Measurements from ENCODE around the gene DYRK1A. TPM values are rescaled to one million over a fixed set of nuclear protein-coding genes. Genes with fewer than 3 reads are reported as not detected.
"Not testable (repeated sequence)": the region's sequence is repeated elsewhere in the genome, so short reads cannot be mapped to it uniquely, and the experiment has no call there.

DYRK1A gene
- polyA plus RNA-seq, 1 donor = 48.3 TPM

GRCh38 chr21:37534431-37534830 is 167.9 kb downstream of the DYRK1A start:
- no peak overlapping the region for H3K4me3 ChIP-seq (ENCODE audit: low read length)
- H3K36me3 ChIP-seq (ENCODE audit: control insufficient read depth, insufficient read depth, low read length) = no peaks in the 10 kb centered on the region
- no peak for DNase-seq
- no CpG with 5 or more reads among the region's 3 CpGs for WGBS (ENCODE audit: insufficient coverage, low lambda C conversion rate)
- no peak overlapping the region for H3K27ac ChIP-seq (ENCODE audit: low read length)
- H3K9me3 ChIP-seq (ENCODE audit: control insufficient read depth, low read depth, low read length) = peaks cover 5% of the 10 kb centered on the region
- H3K4me1 ChIP-seq (ENCODE audit: control insufficient read depth, insufficient read depth, low read length) = no peaks in the 10 kb centered on the region
- H3K27me3 ChIP-seq (ENCODE audit: control insufficient read depth, insufficient read depth, low read length) = peaks cover 12% of the 10 kb centered on the region

GRCh38 chr21:37535130-37535529 is 168.6 kb downstream of the DYRK1A start:
- no peak for DNase-seq
- Histone ChIP-seq H3K4me1 (ENCODE audit: control insufficient read depth, insufficient read depth, low read length) (no peaks in the 10 kb centered on the region), H3K9me3 (ENCODE audit: control insufficient read depth, low read depth, low read length) (peaks cover 5% of the 10 kb centered on the region), H3K36me3 (ENCODE audit: control insufficient read depth, insufficient read depth, low read length) (no peaks in the 10 kb centered on the region), H3K27me3 (ENCODE audit: control insufficient read depth, insufficient read depth, low read length) (peaks cover 12% of the 10 kb centered on the region), H3K27ac (ENCODE audit: low read length) (no peak overlapping the region), H3K4me3 (ENCODE audit: low read length) (no peak overlapping the region)
- WGBS (ENCODE audit: insufficient coverage, low lambda C conversion rate) = no CpG with 5 or more reads among the region's 3 CpGs

- H3K27me3 ChIP-seq (ENCODE audit: control insufficient read depth, insufficient read depth, low read length) = peaks cover 10% of the 10 kb centered on the region
- no peaks in the 10 kb centered on the region for H3K36me3 ChIP-seq (ENCODE audit: control insufficient read depth, insufficient read depth, low read length)
- H3K4me3 ChIP-seq (ENCODE audit: low read length) = no peak overlapping the region
- no peak for DNase-seq
- H3K27ac ChIP-seq (ENCODE audit: low read length) = no peak overlapping the region
- no peaks in the 10 kb centered on the region for H3K4me1 ChIP-seq (ENCODE audit: control insufficient read depth, insufficient read depth, low read length)
- H3K9me3 ChIP-seq (ENCODE audit: control insufficient read depth, low read depth, low read length) = peaks cover 5% of the 10 kb centered on the region
- WGBS (ENCODE audit: insufficient coverage, low lambda C conversion rate) = no CpG with 5 or more reads among the region's 7 CpGs
These were observed 169.1 kb downstream of the DYRK1A start for GRCh38 chr21:37535672-37536071.

DNA sequence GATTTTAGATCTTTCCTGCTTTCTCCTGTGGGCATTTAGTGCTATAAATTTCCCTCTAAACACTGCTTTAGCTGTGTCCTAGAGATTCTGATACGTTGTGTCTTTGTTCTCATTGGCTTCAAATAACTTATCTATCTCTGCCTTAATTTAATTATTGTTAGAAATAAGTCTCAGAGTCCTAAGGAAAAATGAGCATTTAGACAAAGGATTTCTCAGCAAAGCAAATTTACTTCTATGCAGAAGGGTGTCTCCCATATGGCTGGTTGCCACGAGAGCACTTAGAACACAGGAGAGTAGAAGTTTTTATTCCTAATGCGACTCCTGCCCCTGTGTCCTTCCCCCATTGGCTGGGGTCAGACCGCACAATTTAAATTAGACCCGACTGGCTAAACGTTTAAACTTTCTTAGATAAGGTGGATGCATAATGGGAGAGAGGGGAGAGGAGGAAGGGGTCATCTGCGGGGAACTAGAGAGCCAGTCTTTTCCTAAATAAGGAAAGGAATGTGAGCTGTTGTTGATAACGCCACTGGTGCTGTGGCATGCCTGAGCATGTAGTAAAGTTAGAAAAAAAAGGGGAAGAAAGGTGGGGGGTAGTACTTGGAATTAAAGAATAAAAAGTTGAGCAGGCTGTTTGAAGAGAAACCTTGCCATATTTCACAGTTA is 170.2 kb downstream of the DYRK1A start:
- Histone ChIP-seq H3K4me3 (ENCODE audit: low read length) (no peak overlapping the region), H3K9me3 (ENCODE audit: control insufficient read depth, low read depth, low read length) (peaks cover 5% of the 10 kb centered on the region), H3K27me3 (ENCODE audit: control insufficient read depth, insufficient read depth, low read length) (peaks cover 2% of the 10 kb centered on the region), H3K36me3 (ENCODE audit: control insufficient read depth, insufficient read depth, low read length) (no peaks in the 10 kb centered on the region), H3K4me1 (ENCODE audit: control insufficient read depth, insufficient read depth, low read length) (no peaks in the 10 kb centered on the region), H3K27ac (ENCODE audit: low read length) (no peak overlapping the region)
- no peak for DNase-seq
- WGBS (ENCODE audit: insufficient coverage, low lambda C conversion rate) = 40% methylated on average over 2 of the region's 8 CpGs

DNA sequence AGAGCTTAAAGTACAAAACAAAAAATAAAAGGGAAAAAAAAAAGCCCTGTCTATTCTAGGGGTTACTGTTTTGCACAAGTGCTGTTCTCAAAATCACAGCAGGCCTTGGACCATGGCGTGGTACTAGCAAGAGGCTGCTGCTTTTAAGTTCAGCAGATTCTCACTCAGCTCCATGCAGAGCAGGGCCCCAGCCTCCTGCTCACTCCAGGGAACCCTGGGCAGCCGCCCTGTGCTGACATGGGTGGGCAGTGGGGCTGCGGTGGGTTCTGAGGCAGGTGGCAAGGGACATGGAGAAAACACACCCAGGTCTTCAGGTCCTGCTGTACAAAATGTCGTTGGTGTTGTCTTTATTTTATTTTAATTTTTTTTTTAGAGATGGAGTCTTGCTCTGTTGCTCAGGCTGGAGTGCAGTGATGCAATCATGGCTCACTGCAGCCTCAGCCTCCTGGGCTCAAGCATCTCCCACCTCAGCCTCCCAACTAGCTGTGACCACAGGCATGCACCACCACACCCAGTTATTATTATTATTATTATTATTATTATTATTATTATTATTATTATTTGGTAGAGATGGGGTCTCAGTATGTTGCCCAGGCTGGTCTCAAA is 170.9 kb downstream of the DYRK1A start:
- Histone ChIP-seq H3K27me3 (ENCODE audit: control insufficient read depth, insufficient read depth, low read length) (peaks cover 2% of the 10 kb centered on the region), H3K9me3 (ENCODE audit: control insufficient read depth, low read depth, low read length) (peaks cover 5% of the 10 kb centered on the region), H3K27ac (ENCODE audit: low read length) (no peak overlapping the region), H3K4me3 (ENCODE audit: low read length) (no peak overlapping the region), H3K4me1 (ENCODE audit: control insufficient read depth, insufficient read depth, low read length) (no peaks in the 10 kb centered on the region), H3K36me3 (ENCODE audit: control insufficient read depth, insufficient read depth, low read length) (no peaks in the 10 kb centered on the region)
- DNase-seq = no peak
- WGBS (ENCODE audit: insufficient coverage, low lambda C conversion rate) = no CpG with 5 or more reads among the region's 4 CpGs

DNA sequence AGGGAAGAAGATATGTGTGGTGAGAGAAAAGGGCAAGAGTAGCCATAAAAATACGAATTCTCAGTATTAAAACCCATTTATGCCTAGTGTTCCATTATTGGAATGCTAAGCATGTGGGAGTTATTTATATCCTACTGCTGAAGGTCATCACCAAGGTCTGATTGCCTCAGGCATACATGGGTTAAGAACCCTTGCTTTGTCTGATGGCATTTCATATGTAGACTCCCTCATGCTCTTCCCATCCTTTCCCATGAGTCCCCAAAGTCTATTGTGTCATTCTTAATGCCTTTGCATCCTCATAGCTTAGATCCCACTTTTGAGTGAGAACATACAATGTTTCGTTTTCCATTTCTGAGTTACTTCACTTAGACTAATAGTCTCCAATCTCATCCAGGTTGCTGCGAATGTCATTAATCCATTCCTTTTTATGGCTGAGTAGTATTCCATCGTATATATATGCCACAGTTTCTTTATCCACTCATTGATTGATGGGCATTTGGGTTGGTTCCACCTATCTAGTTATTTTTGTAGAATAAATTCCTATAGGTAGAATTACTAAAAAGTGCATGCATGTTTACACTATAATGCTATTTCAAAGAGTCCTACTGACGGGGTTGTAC is 172.5 kb downstream of the DYRK1A start:
- peaks cover 5% of the 10 kb centered on the region for H3K9me3 ChIP-seq (ENCODE audit: control insufficient read depth, low read depth, low read length)
- no peak overlapping the region for H3K27ac ChIP-seq (ENCODE audit: low read length)
- H3K27me3 ChIP-seq (ENCODE audit: control insufficient read depth, insufficient read depth, low read length) = no peaks in the 10 kb centered on the region
- H3K4me1 ChIP-seq (ENCODE audit: control insufficient read depth, insufficient read depth, low read length) = no peaks in the 10 kb centered on the region
- no peaks in the 10 kb centered on the region for H3K36me3 ChIP-seq (ENCODE audit: control insufficient read depth, insufficient read depth, low read length)
- DNase-seq = no peak
- no peak overlapping the region for H3K4me3 ChIP-seq (ENCODE audit: low read length)
- 100% methylated on average over 1 of the region's 5 CpGs for WGBS (ENCODE audit: insufficient coverage, low lambda C conversion rate)

DNA sequence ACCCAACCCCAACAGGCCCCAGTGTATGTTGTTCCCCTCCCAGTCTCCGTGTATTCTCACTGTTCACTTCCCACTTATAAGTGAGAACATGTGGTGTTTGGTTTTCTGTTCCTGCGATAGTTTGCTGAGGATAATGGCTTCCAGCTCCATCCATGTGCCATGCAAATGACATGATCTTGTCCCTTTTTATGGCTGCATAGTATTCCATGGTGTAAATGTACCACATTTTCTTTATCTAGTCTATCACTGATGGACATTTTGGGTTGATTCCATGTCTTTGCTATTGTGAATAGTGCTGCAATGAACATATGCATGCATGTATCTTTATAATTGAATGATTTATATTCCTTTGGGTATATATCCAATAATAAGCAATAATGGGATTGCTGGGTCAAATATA is 174.6 kb downstream of the DYRK1A start:
- H3K9me3 ChIP-seq (ENCODE audit: control insufficient read depth, low read depth, low read length); H3K27ac ChIP-seq (ENCODE audit: low read length); DNase-seq; H3K4me1 ChIP-seq (ENCODE audit: control insufficient read depth, insufficient read depth, low read length); H3K27me3 ChIP-seq (ENCODE audit: control insufficient read depth, insufficient read depth, low read length); H3K4me3 ChIP-seq (ENCODE audit: low read length); H3K36me3 ChIP-seq (ENCODE audit: control insufficient read depth, insufficient read depth, low read length): not testable (repeated sequence)
- no CpG with 5 or more reads among the region's 2 CpGs for WGBS (ENCODE audit: insufficient coverage, low lambda C conversion rate)

DNA sequence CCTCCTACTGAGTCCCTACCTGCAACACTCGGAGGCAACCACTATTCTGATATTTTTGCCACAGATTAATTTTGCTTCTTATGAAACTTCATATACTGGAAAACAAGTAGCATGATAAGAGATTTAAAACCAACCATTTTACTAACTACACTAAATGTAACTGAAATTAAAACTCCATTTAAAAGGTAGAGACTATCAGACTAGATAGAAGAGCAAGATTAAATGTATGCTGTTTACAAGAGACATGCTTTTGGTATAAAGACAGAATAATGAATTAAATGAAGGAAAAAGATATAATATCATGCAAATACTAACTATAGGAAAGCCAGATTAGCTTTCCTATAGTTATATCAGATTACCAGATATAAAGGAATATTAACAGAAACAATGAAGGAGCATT is 175.9 kb downstream of the DYRK1A start:
- H3K27ac ChIP-seq (ENCODE audit: low read length) = no peak overlapping the region
- H3K9me3 ChIP-seq (ENCODE audit: control insufficient read depth, low read depth, low read length) = no peaks in the 10 kb centered on the region
- H3K4me1 ChIP-seq (ENCODE audit: control insufficient read depth, insufficient read depth, low read length) = no peaks in the 10 kb centered on the region
- no peaks in the 10 kb centered on the region for H3K27me3 ChIP-seq (ENCODE audit: control insufficient read depth, insufficient read depth, low read length)
- 100% methylated on average over 1 of the region's 1 CpG for WGBS (ENCODE audit: insufficient coverage, low lambda C conversion rate)
- H3K4me3 ChIP-seq (ENCODE audit: low read length) = no peak overlapping the region
- no peak for DNase-seq
- H3K36me3 ChIP-seq (ENCODE audit: control insufficient read depth, insufficient read depth, low read length) = no peaks in the 10 kb centered on the region

- no CpG with 5 or more reads among the region's 22 CpGs for WGBS (ENCODE audit: insufficient coverage, low lambda C conversion rate)
- no peak overlapping the region for H3K4me3 ChIP-seq (ENCODE audit: low read length)
- H3K9me3 ChIP-seq (ENCODE audit: control insufficient read depth, low read depth, low read length) = no peaks in the 10 kb centered on the region
- no peak overlapping the region for H3K27ac ChIP-seq (ENCODE audit: low read length)
- DNase-seq = no peak
- H3K4me1 ChIP-seq (ENCODE audit: control insufficient read depth, insufficient read depth, low read length) = peaks cover 7% of the 10 kb centered on the region
- H3K27me3 ChIP-seq (ENCODE audit: control insufficient read depth, insufficient read depth, low read length) = no peaks in the 10 kb centered on the region
- H3K36me3 ChIP-seq (ENCODE audit: control insufficient read depth, insufficient read depth, low read length) = no peaks in the 10 kb centered on the region
These were observed 179.8 kb downstream of the DYRK1A start for GRCh38 chr21:37546299-37546908.

DNA sequence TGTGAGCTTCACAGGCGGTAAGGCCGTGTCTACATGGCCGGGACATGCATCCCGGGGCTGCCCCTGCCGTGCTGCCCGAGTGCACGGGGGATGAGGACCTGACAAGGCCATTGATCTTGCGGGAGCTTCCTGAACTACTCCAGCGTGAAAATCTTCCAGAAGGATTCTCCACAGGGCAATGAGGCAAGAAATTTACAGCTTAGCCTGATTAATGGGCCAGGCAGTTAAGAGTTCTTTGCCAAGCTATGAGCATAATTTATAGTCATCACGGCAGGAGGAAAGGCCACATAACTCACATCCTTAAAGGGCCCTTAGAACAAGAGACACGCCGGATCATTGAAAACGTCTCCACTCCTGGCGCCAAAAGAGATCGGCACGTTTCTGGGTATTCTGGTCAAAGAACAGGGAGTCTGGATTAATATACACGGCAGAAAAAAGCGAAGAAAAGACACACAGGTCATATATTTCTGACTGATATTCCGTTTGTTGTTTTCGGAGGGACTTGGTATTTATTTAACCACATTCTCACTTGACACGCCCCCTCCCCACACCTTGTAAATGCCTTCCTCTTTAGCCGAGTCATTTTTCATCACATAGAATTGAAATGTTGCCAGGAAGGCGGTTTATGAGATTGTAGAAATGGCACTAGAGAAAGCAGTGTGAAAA is 180.5 kb downstream of the DYRK1A start:
- H3K27me3 ChIP-seq (ENCODE audit: control insufficient read depth, insufficient read depth, low read length) = no peaks in the 10 kb centered on the region
- H3K9me3 ChIP-seq (ENCODE audit: control insufficient read depth, low read depth, low read length) = no peaks in the 10 kb centered on the region
- H3K4me1 ChIP-seq (ENCODE audit: control insufficient read depth, insufficient read depth, low read length) = peaks cover 13% of the 10 kb centered on the region
- no peak overlapping the region for H3K4me3 ChIP-seq (ENCODE audit: low read length)
- no peaks in the 10 kb centered on the region for H3K36me3 ChIP-seq (ENCODE audit: control insufficient read depth, insufficient read depth, low read length)
- 20% methylated on average over 1 of the region's 23 CpGs for WGBS (ENCODE audit: insufficient coverage, low lambda C conversion rate)
- no peak for DNase-seq
- H3K27ac ChIP-seq (ENCODE audit: low read length) = no peak overlapping the region

Data from large intestine (tissue), 3 donors.